Posterior cingulate gyrus (tissue), 11 donors: ENCODE results near the gene ERCC5.

Experiments
- DNase-seq, 10 donors: peaks; one replicate each; pipeline versions ENCODE4 v3.0.0 to v3.0.0-alpha.2; 2020 to 2021; ENCODE audit warnings: mixed read lengths in 3 of 10
- intact Hi-C: fragments of 100-400 bp; cut with DNase I; formaldehyde crosslinking; loops from one replicate; pipeline ENCODE4 v1.15.1; 2023

The ERCC5 gene

DNA sequence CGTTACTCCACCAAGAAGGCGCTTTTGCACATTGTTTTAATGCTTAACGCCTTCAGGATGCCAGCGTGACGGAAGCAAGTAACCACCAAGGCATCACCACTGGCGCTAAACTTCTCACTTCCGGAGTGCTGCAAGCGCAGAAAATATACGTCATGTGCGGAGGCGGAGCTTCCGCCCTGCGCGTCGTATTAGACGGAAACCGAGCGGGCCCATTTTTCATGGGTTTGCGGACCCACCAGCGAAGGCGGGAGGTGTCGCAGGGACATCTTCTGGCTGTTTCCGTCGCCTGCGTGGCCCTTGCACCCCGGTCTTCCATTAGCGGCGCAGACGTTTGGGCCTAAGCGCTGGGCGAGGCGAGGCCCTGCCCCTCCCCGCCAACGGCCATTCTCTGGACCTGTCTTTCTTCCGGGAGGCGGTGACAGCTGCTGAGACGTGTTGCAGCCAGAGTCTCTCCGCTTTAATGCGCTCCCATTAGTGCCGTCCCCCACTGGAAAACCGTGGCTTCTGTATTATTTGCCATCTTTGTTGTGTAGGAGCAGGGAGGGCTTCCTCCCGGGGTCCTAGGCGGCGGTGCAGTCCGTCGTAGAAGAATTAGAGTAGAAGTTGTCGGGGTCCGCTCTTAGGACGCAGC is at the start of gene ERCC5:
Gene ERCC5, plus strand, starts transcription at position 403 of the 631 bp plus-strand sequence. CDS start 235 bp downstream, outside the sequence.
- peak; percentile 86 to 98 (median 91) for DNase-seq
- intact Hi-C loops = loop anchor here (2.0 kb wide), 4 partner anchors 45 to 265 kb away; partner anchors contain the start of genes TEX30 and TPP2

DNA sequence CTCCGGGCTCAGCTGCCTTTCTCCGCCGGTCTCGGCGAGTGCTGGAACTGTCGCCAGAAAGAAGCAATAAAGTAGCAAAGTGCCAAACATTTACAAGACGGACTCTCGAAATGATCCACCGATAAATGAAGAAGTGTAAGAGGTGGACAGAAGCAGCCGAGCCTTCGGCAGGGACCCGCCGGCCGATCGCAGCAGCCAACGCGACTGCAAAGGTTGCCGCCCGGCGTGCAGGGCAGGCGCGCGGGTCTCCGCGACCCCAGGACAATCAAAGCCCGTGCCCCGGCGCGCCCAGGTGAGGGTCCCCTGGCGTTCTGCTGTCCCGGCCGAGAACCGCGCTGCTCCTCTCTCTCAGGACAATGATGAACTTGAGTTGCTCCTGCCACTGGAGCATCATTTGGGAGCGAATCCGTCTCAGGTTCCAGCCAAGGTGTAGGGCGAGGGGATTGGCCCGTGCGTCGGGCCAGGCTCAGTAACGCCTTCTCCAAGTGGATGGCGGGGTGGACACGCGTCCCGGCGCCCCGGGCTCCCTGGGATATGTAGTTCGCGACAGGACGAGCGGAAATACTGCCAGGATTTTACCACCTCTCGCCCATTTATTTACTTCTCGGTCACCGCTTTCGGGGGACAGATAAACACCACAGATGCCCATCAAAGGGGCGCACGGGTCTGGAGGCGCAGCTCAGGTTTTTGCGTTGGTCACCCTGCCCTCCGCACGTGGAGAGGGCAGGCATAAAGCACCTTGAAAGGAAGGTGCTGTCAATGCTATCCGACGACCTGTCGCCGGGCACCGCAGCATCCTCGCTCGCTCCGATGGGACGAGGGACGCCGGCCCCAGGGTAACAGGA is 47.0 kb upstream of the ERCC5 start, which contains the start of the genes BIVM and POGLUT2:
Gene BIVM, plus strand, starts transcription at position 539 of the 845 bp plus-strand sequence. CDS start 8,149 bp downstream, outside the sequence.
Gene POGLUT2, minus strand, starts transcription at position 396 of the 845 bp plus-strand sequence. Its CDS starts 306 bp downstream, at position 90.
- DNase-seq = peak; percentile 84 to 98 (median 91)
- intact Hi-C loops = loop anchor here (1.0 kb wide), 1 partner anchor 26 kb away; the partner anchor contains the start of gene TEX30

DNA sequence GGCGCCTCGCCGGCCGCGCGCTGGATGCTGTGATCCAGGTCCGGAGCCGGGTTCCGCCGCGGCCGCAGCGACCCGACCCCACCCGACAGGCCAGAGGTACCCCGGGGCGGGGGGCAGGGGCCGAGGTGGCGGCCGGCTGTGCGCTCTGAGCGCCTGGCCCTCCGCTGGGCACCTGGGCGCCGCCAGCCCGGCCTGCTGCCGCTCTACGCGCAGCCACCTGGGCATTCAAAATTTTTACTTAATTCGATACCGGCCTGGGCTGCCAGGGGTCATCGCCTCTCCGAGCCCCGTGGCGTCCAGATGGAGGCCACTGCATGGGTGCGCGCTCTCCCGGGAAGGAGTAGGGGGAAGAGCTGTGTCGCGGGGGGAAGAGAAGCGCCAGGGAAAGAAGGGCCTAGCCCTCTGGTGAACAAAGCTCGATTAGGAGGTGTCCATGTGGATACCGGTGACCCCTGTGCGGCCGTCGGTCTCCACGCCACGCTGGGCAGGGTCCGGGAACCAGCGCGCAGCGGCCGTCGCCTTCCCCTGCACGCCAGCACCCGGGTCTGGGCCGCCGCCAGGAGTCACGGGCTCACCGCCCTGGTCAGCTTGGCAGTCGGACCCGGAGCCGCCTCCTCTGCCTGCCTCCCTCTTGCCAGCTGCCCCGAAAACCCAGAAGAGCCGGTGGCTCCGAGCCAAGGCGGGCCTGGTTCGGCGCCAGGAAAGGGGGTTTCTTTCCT is 46.2 kb upstream of the ERCC5 start:
- peak in 9 of 10 donors; percentile 16 to 91 (median 48) for DNase-seq
- intact Hi-C loops = loop anchor here (1.0 to 2.0 kb wide), 2 partner anchors 26 to 45 kb away; partner anchors contain the start of gene TEX30

DNA sequence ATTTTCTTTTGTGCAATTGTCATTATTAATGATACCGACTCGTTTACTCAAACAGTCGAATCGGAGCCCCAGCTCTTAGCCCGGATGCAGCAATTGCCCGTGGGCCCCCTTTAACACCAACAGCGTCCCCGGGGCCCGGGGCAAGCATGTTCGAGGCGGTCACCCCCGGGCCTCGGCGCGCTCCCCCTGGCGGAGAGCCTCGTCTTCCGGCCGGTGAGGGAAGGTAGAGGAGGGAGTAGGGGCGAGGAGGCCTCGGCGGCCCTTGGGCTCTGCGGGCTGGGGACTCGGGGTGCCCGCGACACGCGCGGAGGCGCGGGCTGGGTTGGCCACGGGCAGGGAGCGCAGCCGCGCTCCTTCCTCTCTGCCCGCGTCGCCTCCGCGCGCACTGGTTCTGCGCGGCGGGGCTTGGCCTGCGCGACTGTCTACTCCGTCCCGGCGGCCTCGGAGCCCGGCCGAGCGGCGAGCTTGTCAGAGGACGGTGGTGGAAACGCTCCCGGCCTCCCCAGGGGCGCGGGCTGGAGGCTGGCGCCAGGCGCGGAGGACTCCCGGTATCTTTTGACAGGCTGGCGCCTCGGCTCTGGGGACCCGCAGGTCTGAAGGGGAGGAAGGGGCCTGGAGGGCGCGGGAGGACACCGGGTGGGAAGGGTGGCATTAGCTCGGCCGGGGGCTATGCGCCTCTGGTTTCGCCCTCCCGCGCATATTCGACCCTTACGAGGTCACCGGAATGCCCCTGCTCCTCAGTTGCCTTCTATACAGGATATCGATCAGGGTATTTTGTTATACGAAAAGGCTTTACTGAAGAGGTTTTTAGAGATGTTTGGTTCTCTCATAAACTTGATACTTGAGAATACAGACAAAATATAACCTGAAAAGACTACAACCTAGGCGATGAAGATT is 45.4 kb upstream of the ERCC5 start:
- peak; percentile 67 to 95 (median 77) for DNase-seq
- intact Hi-C loops = loop anchor here (2.0 kb wide), 1 partner anchor 44 kb away; no protein-coding TSS in a partner anchor

DNA sequence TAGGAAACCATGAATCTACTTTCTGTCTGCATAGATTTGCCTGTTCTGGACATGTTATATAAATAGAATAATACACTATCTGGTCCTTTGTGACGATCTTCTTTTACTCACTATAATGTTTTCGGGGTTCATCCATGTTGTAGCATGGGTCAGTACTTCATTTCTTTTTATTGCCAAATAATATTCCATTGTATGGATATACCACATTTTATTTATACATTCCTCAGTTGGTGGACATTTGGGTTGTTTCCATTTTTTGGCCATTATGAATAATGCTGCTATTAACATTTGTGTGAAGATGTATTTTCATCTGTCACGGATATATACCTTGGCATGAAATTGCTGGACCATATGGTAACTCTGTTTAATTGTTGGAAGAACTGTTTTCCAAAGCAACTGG is 40.2 kb upstream of the ERCC5 start:
- DNase-seq = no peak
- intact Hi-C loops = no loop called here

DNA sequence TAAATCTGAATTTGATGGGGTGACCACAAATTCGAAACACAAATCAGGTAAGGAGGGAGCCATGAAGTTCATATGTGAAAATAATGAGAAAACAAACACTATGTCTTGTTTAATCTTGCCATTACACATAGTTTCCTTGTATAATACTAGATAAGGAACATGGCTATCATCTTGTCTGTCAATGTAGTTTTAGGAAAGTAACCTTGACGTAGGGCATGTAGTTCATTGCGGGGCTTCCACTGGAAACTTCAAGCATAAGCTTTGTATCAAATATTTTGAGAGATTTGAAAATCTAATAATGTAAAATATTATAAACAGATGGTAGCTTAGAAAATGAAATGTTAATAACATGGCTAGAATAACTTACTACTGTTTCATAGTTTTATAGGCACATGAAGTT is 38.1 kb upstream of the ERCC5 start:
- intact Hi-C loops = no loop called here
- DNase-seq = no peak

DNA sequence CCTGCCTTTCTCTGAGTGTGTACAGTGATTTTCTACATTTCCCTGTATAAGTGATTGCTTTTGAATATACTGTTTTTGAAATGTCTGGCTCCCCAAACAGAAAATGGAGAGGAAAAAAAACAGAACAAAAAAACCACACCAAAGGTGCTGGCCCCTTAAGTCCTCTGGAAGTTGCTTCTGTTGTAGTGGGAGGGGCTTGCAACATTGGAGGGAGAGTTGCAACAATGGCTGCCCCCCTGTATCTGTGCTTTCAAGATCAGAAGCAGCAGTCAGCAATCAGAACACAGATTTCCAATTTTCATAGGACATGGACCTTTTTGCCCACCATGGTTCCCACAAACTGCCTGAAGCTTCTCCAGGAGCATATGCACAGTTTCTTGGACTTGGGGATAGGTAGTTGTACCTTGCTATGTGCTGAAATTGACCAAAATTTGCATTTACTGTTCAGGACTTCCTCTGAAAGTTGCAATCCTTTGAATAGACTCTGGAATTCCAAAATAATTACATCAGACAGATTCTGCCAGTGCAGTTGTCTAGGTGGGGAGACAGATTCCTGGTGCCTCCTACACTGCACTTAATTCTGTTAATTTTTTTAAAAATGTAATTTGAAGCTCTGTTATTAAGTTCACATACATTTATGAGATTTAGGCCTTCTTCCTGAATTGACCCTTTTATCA is 33.1 kb upstream of the ERCC5 start:
- intact Hi-C loops = no loop called here
- DNase-seq = no peak

DNA sequence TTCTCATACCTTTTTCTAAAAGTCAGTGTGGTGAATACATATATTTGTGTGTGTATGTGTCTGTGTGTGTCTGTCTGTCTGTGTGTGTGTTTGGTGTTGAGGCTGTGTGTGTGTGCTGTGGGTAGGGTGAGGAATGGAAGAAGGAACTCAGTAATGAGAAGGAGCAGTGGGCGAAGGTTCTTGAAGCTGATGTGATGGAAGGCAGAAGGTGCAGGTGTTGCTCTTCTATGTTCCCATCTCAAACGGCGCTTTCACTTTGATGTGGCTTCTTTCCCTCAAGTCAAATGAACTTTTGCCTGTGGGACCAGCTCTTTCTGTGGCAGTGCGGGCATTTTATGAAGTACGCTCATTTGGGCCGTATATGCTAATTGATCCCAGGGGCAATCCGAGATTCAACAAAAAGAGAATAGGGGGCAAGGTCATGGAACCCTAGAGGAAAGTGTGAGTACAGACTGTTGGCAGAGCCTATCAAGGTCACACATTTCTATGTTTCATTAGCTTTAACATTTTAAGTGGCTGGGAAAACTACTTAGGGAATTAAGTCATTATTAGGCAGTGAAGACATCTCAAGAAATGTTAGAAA is 31.7 kb upstream of the ERCC5 start:
- intact Hi-C loops = no loop called here
- DNase-seq = no peak

DNA sequence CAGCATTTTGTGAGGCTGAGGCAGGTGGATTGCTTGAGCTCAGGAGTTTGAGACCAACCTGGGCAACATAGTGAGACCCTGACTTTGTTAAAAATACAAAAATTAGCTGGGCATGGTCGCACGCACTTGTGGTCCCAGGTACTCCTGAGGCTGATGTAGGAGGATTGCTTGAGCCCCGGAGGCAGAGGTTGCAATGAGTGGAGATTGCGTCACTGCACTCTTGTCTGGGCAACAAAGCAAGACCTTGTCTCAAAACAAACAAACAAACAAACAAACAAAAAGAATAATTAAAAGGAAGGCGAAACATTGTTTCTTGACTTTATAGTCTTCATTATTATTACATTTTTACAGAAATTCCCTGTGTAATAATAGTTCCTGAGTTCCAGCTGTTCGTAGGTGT is 31.0 kb upstream of the ERCC5 start:
- intact Hi-C loops = no loop called here
- DNase-seq = no peak

DNA sequence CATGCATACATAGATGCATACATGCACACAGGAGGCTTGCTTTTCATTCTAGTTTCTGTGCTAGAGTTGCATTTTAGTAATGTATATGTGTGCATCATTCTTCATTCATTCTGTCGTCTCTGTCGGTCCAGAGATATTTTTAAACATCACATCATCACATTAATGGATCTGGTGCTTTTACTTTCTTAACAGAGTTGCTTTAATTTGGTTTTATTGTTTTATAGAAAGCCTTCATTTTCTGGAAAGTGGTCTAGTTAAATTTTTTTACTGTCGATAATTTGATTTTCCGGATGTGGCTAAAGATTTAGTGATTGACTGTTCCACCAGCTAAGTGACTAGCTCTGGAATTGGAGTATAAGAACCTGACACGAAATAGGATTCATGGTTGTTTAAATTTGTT is 30.0 kb upstream of the ERCC5 start:
- intact Hi-C loops = no loop called here
- DNase-seq = no peak

DNA sequence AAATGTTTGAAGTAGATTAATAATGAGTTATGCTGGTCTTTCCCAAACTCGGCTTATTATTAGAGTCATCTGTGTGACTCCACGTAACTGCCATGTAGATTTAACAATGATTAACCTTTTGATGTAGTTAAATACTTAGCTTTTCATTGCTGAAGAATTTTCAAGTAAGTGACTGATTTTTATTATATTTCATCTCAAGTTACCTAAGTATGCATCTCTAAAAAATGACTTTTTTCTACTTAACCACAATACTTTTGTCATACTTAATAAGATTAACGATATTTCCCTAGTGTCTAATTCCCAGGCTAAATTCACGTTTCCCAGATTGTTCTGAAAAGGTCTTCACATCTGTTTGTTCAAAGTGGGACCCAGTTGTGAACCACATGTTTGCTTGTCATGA is 29.1 kb upstream of the ERCC5 start:
- intact Hi-C loops = no loop called here
- no peak for DNase-seq

DNA sequence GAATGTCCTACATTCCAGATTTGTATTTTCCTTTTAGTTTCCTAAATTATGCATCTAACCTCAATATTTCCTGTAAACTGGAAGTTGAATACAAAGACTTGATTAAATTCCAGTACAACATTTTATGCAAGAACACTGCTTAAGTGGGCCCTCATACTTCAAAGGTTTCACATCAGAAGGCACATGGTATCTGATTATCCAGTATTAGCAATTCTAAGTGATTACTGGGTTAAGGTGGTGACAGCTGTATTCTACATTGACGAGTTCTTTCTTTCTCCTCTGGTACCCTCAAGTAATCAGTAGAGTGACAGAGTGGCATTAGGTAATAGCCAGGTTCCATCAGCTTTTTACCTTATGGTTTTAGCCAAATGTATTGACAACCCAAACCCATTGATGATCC is 28.6 kb upstream of the ERCC5 start:
- DNase-seq = no peak
- intact Hi-C loops = no loop called here

DNA sequence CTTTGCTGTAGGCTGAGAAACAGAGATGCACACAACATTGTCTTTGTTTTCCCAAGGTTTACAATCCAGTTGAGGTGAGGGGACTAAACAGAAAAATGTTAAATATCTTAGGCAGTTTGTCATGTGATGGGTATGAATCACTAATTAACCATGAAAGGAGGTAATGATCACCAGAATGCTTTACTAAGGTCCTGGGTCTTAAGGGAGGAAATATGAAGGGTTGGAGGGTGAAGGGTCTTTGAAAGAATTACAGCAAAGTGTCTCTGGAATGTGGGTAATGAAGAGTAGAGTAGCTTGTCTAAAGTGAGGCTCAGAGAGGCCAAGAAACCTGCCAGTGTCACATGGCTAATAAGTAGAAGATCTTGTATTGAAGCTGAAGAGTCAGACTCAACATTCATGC is 27.9 kb upstream of the ERCC5 start:
- intact Hi-C loops = no loop called here
- no peak for DNase-seq

DNA sequence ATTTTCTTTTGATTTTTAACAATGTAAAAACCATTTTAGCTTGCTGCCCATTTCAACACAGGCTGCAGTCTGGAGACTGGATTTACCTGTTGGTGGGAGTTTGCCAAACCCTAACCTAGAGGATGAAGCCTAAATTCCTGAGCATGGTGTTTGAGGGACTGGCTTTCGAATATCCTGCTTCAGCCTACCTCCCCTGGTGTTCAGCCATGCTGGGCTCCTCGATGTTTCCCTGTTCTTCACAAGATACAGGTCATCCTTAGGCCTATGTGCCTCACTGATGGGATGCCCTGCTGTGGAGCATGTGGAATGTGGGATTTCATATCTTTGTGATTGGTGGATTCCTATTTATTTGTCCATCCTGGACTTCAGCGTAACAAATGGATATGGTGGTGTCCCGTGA is 20.4 kb upstream of the ERCC5 start:
- DNase-seq = no peak
- intact Hi-C loops = no loop called here

DNA sequence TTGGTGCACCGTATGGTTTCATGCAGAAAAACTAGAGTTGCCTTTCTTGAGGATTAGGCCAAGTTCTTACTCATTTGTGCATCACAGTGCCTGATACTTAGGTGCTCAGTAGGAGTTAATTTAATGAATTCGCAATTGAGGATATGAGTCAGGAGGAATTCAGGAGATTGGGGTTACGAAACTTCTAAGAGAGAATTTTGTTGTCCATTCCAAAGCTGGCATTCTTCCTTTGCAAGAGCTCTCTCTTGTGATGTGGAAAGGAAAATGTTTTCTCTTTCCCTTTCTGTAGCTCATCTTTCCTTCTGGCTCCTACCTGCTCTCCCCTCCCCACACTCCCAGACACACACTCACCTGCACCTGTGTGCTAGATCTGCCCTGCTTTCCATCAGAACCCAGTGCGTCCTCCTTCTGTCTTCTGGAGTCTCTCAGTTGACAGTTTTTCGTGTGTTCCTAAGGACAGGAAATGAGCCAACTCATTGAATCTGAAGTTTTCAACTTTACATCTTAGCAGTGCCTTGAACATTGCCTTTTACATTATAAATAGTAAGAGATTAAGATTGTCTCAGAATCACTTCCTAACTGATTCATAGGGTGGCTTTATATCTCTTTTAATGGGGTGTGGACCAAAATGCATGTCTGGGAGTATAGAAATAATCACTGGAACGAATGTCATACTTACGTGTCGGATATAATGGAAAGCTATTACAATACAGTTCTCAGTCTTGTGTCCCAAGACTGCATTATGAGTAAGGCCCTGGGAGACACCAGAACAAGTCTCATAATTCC is 19.7 kb upstream of the ERCC5 start:
- DNase-seq = no peak
- intact Hi-C loops = no loop called here

DNA sequence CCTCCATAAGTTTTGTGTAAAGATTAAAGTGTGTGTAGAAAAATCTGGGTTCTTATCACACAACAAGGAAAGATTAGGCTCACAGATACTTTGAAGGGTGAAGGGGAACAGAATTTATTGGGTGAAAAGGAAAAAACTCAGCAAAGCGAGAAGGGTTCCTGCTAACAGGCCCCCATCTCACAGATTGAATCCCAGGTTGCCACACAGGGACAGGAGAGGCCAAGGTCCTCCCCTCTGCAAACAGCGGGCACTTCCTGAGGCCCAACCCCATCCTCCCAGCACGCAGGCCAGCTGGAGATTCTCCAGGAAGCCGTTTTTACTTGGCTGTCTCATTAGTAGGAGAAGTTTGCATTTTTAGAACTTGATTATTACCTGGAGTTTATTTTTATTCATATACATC is 15.2 kb upstream of the ERCC5 start:
- DNase-seq = no peak
- intact Hi-C loops = no loop called here

DNA sequence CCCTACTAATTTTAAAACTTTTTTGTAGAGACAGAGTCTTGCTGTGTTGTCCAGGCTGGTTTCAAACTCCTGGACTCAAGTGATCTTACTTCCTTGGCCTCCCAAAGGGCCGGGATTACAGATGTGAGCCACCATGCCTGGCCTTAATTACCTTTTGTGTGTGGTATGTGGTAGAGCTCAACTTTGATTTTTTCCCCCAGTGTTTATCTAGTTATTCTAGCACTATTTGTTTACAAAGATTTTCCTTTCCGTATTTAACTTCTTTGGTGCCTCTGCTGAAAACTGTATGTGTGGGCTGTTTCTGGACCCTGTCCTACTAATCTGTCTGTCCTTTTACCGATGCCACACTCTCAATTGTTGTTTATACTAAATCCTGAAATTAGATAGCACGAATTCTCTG is 9.4 kb upstream of the ERCC5 start:
- no peak for DNase-seq
- intact Hi-C loops = no loop called here

DNA sequence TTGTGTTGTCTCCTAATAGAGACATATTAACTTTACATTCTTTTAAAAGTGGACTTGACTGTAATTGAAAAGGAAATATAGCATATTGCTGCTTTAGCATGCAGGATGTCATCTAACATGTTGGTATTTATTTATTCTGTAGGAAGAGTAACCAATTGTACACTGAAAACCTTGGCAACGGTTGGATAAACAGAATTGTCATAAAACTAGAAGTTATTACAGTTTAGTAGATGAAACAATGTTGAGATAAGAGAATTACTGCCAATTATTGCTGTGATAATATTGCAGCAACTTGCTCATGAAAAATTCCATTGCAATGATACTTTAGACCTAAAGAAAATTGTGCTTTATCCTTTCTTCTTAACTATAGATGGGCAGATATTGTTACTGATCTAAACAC is 7.6 kb upstream of the ERCC5 start:
- no peak for DNase-seq
- intact Hi-C loops = no loop called here
